IMR-90 (cell line): ENCODE measurements around the gene BPI. TPM values are rescaled to one million over a fixed set of nuclear protein-coding genes. Genes with fewer than 3 reads are reported as not detected.
A peak's percentile ranks its signal among the peaks of the same experiment; 100 is the strongest.

Source experiments
- ATAC-seq: fragments of 200-7000 bp; cut with Tn5 transposase; 2 replicates; pipeline ENCODE4 v1.9.1; 2020; ENCODE audit warnings: low read depth, mild to moderate bottlenecking, moderate library complexity
- BruUV-seq: library from RNA; stranded (reverse); fragments of 400-500 nt; replicated peaks from 2 replicates; lab custom pipeline; 2021; lab: Mats Ljungman, UMichigan
- CTCF ChIA-PET: fragments of 300-600 bp; formaldehyde crosslinking; extraction: SDS; loops from one replicate; lab custom pipeline; 2021; ENCODE audit warnings: antibody characterized with exemption; lab: Yijun Ruan, JAX
- POLR2A ChIA-PET: fragments of 300-600 bp; sonication (Branson Sonifier 250); formaldehyde crosslinking; loops from one replicate; lab custom pipeline; 2022; ENCODE audit warnings: antibody characterized with exemption; ENCODE audit not compliant: unreplicated experiment; lab: Charles Lee
- DNase-seq: peaks from one replicate; pipeline ENCODE4 v3.0.0; 2013
- H2AFZ ChIP-seq: replicated peaks from 2 replicates; pipeline ENCODE3; 2013; ENCODE audit warnings: low read length, mild to moderate bottlenecking; ENCODE audit not compliant: poor library complexity
- H2AK5ac ChIP-seq: 2 replicates; pipeline ENCODE4 v1.6.1; 2013; ENCODE audit warnings: low read depth, low read length, inconsistent platforms
- H2AK9ac ChIP-seq: replicated peaks from 2 replicates; pipeline ENCODE3; 2013; ENCODE audit warnings: mild to moderate bottlenecking, low read depth, low read length, moderate library complexity; ENCODE audit not compliant: poor library complexity
- H2BK120ac ChIP-seq: 2 replicates; pipeline ENCODE4 v1.6.1; 2013; ENCODE audit warnings: low read depth, low read length, inconsistent platforms
- H2BK15ac ChIP-seq: 3 replicates; pipeline ENCODE4 v1.6.1; 2013; ENCODE audit warnings: low read depth, low read length, inconsistent platforms
- H2BK20ac ChIP-seq: 2 replicates; pipeline ENCODE4 v1.6.1; 2013; ENCODE audit warnings: low read depth, mild to moderate bottlenecking, inconsistent platforms, low read length, moderate library complexity
- H2BK5ac ChIP-seq: 2 replicates; pipeline ENCODE4 v1.6.1; 2013; ENCODE audit warnings: mild to moderate bottlenecking, low read depth, low read length, inconsistent platforms; ENCODE audit not compliant: poor library complexity, severe bottlenecking
- H3K14ac ChIP-seq: replicated peaks from 2 replicates; pipeline ENCODE4 v1.6.1; 2013; ENCODE audit warnings: low read depth, low read length, inconsistent platforms
- H3K18ac ChIP-seq: 2 replicates; pipeline ENCODE4 v1.6.1; 2013; ENCODE audit warnings: low read depth, low read length, control low read depth
- H3K23ac ChIP-seq: 2 replicates; pipeline ENCODE4 v1.6.1; 2013; ENCODE audit warnings: low read depth, low read length, inconsistent platforms
- H3K27ac ChIP-seq: 2 replicates; pipeline ENCODE4 v1.5.1; 2013; ENCODE audit warnings: mild to moderate bottlenecking, control low read depth, low read length; ENCODE audit not compliant: insufficient read depth
- H3K27me3 ChIP-seq: 2 replicates; pipeline ENCODE4 v1.6.1; 2013; ENCODE audit warnings: low read length; ENCODE audit not compliant: control insufficient read depth, insufficient read depth
- H3K36me3 ChIP-seq: 2 replicates; pipeline ENCODE4 v1.6.1; 2013; ENCODE audit warnings: low read length, mixed read lengths; ENCODE audit not compliant: control insufficient read depth, insufficient read depth
- H3K4ac ChIP-seq: 2 replicates; pipeline ENCODE4 v1.6.1; 2013; ENCODE audit warnings: low read depth, low read length, inconsistent platforms
- H3K4me1 ChIP-seq: 2 replicates; pipeline ENCODE4 v1.6.1; 2013; ENCODE audit warnings: low read length, mixed read lengths; ENCODE audit not compliant: control insufficient read depth, insufficient read depth
- H3K4me2 ChIP-seq: 2 replicates; pipeline ENCODE4 v1.6.1; 2013; ENCODE audit warnings: low read depth, mild to moderate bottlenecking, control low read depth, low read length, moderate library complexity
- H3K4me3 ChIP-seq: 2 replicates; pipeline ENCODE4 v1.5.1; 2013; ENCODE audit warnings: low read depth, mild to moderate bottlenecking, control low read depth, low read length, moderate library complexity; ENCODE audit not compliant: insufficient read depth
- H3K56ac ChIP-seq: 2 replicates; pipeline ENCODE4 v1.6.1; 2013; ENCODE audit warnings: low read length, inconsistent platforms; ENCODE audit not compliant: insufficient read depth; ENCODE audit errors: extremely low read depth
- H3K79me1 ChIP-seq, 2 experiments: 2 replicates each; pipeline ENCODE4 v1.6.1; 2013; ENCODE audit warnings: low read length in 2 of 2, inconsistent platforms in 1 of 2, low read depth in 1 of 2
- H3K9ac ChIP-seq: 2 replicates; pipeline ENCODE4 v1.6.1; 2013; ENCODE audit warnings: low read depth, low read length, control low read depth
- H3K9me1 ChIP-seq: 2 replicates; pipeline ENCODE4 v1.6.1; 2013; ENCODE audit warnings: low read length, inconsistent platforms; ENCODE audit not compliant: insufficient read depth
- H3K9me3 ChIP-seq: 2 replicates; pipeline ENCODE4 v1.6.1; 2013; ENCODE audit warnings: low read length; ENCODE audit not compliant: control insufficient read depth, insufficient read depth
- H4K20me1 ChIP-seq: 2 replicates; pipeline ENCODE4 v1.6.1; 2013; ENCODE audit warnings: low read length, inconsistent platforms; ENCODE audit not compliant: insufficient read depth
- H4K5ac ChIP-seq: 2 replicates; pipeline ENCODE4 v1.6.1; 2013; ENCODE audit warnings: mild to moderate bottlenecking, low read depth, low read length, control low read depth
- H4K8ac ChIP-seq, 2 experiments: 2 replicates each; pipeline ENCODE4 v1.6.1; 2013; ENCODE audit warnings: low read depth in 2 of 2, low read length in 2 of 2, control low read depth in 1 of 2, inconsistent platforms in 1 of 2
- H4K91ac ChIP-seq: 2 replicates; pipeline ENCODE4 v1.6.1; 2013; ENCODE audit warnings: low read depth, low read length, inconsistent platforms; ENCODE audit not compliant: insufficient read depth
- MAFK ChIP-seq: IDR thresholded peaks from 2 replicates; pipeline ENCODE4 v1.6.1; 2012; ENCODE audit warnings: low read depth, low read length, improper control_type of control experiment
- RAD21 ChIP-seq: IDR thresholded peaks from 2 replicates; pipeline ENCODE4 v1.6.1; 2012; ENCODE audit warnings: low read length, improper control_type of control experiment
- WGBS, 2 experiments: methylation state at CpG; one replicate each; pipeline versions ENCODE4 v1.1.5 to v1.1.7; 2013; ENCODE audit warnings: missing lambda C conversion rate in 2 of 2; ENCODE audit not compliant: insufficient read length in 1 of 2; ENCODE audit errors: extremely low coverage in 2 of 2; 5-methylcytosine and 5-hydroxymethylcytosine counted together
- dilution Hi-C: fragments of 300-500 bp; cut with HindIII; formaldehyde crosslinking; loops from one replicate; pipeline ENCODE4 v1.14.3; 2018; ENCODE audit warnings: low sequenced_read_pairs; ENCODE audit not compliant: unreplicated experiment
- in situ Hi-C: fragments of 300-500 bp; cut with MboI; formaldehyde crosslinking; loops from 3 replicates; pipeline ENCODE4 v1.14.3; 2019; ENCODE audit warnings: low sequenced_read_pairs, inconsistent platforms, mixed read lengths
- intact Hi-C: fragments of 100-400 bp; cut with micrococcal nuclease; formaldehyde crosslinking; loops from 2 replicates; pipeline ENCODE4 v1.10.0; 2022
- polyA plus RNA-seq, 3 experiments: library from polyadenylated mRNA; depleted of rRNA; stranded (reverse); fragments of >200 nt; gene quantifications; 2 replicates each; pipeline ENCODE4 v1.2.3, GENCODE V29; 2012; ENCODE audit warnings: low replicate concordance in 1 of 3
- total RNA-seq: library from RNA; depleted of rRNA; stranded (reverse); fragments of >200 nt; gene quantifications from 2 replicates; pipeline ENCODE4 v1.2.3, GENCODE V29; 2012

The BPI gene
- total and polyA plus RNA-seq, 2 of the 4 experiments (the other 2 are of a cell fraction), result 0.05 TPM; not detected in 1

DNA sequence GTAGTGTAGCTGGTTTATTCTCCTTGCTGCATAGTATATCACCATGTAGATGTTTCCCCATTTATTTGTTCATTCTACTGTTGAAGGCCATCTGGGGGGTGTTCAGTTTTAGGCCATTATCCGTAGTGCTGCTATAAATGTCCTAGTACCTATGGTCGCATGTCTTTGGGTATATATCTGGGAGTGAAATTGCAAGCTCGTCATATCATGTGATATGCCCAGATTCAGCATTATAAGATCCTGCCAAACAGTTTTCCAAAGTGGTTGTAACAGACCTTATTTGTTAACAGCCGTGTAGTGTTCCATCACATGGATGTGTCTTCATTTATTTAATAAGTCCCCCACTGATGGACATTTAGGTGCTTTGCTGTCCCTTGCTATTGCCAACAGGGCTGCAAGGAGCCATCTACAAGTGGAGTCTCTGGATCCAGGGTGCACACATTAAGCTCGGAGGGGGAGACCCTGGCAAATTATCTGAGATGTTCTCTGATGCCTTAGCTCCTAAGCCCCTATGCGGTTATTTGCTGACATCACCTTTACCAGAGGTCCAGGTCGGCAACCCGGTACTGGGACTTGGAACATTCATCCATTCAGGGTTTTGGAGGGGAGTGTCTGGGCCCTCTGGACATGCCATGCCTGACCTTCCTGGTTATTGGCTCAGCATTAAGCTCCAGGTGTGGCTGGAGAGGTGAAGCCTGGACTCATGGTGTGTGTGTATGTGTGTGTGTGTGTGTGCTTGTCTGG, 59.2 kb downstream of the BPI start:
- intact Hi-C loops, result no loop called here
- no peak overlapping the region for H4K8ac ChIP-seq

More for the DNA sequence above, 59.2 kb downstream of the BPI start:
- Histone ChIP-seq H3K4me2 (no peak overlapping the region), H4K91ac (no peak overlapping the region), H2BK15ac (no peak overlapping the region), H3K56ac (no peak overlapping the region), H3K4me3 (no peak overlapping the region), H2AFZ (no peak overlapping the region), H3K27ac (no peak overlapping the region), H3K79me1 (no peaks in the 10 kb centered on the region), H3K4ac (no peak overlapping the region), H2BK20ac (no peak overlapping the region), H3K23ac (no peak overlapping the region), H2AK9ac (no peak overlapping the region), H3K14ac (no peak overlapping the region), H3K9ac (no peak overlapping the region), H2BK5ac (no peak overlapping the region), H3K27me3 (peaks cover 17% of the 10 kb centered on the region), H2AK5ac (no peak overlapping the region), H3K9me3 (no peaks in the 10 kb centered on the region), H2BK120ac (no peak overlapping the region), H3K9me1 (no peaks in the 10 kb centered on the region; the same call in 1 of the 2 replicates), H3K18ac (no peak overlapping the region), H3K36me3 (no peaks in the 10 kb centered on the region), H3K4me1 (no peaks in the 10 kb centered on the region), H4K5ac (no peak overlapping the region), H4K20me1 (no peaks in the 10 kb centered on the region)
- DNase-seq (no peak), ATAC-seq (no peak)
- ChIA-PET CTCF (interaction anchor here (0.6 to 1.1 kb wide), 2 partner anchors 10 to 1171 kb away, joined by 3 read pairs; no protein-coding TSS in a partner anchor), POLR2A (no interaction called here)
- 93% methylated on average over 3 of the region's 8 CpGs; no CpG with 5 or more reads in 1 of the 2 experiments for WGBS, 2 experiments
- in situ Hi-C loops, result no loop called here
- no TSS peak for BruUV-seq
- dilution Hi-C loops, result no loop called here
- TF ChIP-seq RAD21 (no peak), MAFK (peak; percentile 56)
